ENCODE results near the gene VAV1.
"Not testable (repeated sequence)": the region's sequence is repeated elsewhere in the genome, so short reads cannot be mapped to it uniquely, and the experiment has no call there.

VAV1 gene

GRCh38 chr19:6790194-6791128 lies 18.0 kb downstream of the VAV1 start:
- DNase-seq = no peak

GRCh38 chr19:6791237-6791636 lies 18.7 kb downstream of the VAV1 start:
- DNase-seq = no peak

GRCh38 chr19:6793411-6793810 lies 20.9 kb downstream of the VAV1 start:
- no peak for DNase-seq

- no peak for DNase-seq
Measured at GRCh38 chr19:6793973-6794372, 21.5 kb downstream of the VAV1 start.

GRCh38 chr19:6794686-6795431 lies 22.4 kb downstream of the VAV1 start:
- DNase-seq = no peak

GRCh38 chr19:6796278-6796677 lies 23.8 kb downstream of the VAV1 start:
- no peak for DNase-seq

- no peak for DNase-seq
Measured at GRCh38 chr19:6797646-6798045, 25.1 kb downstream of the VAV1 start.

GRCh38 chr19:6800160-6800790 lies 27.8 kb downstream of the VAV1 start:
- not testable (repeated sequence) for DNase-seq

- peak; percentile 44 for DNase-seq
Measured at GRCh38 chr19:6800991-6801484, 28.5 kb downstream of the VAV1 start.

- peak; percentile 52 for DNase-seq
Measured at GRCh38 chr19:6801485-6802086, 29.1 kb downstream of the VAV1 start.

GRCh38 chr19:6802336-6803035 lies 30.0 kb downstream of the VAV1 start:
- DNase-seq = no peak

- DNase-seq = no peak
Measured at GRCh38 chr19:6803036-6803404, 30.5 kb downstream of the VAV1 start.

- DNase-seq = no peak
Measured at GRCh38 chr19:6806488-6806887, 34.0 kb downstream of the VAV1 start.

- no peak for DNase-seq
Measured at GRCh38 chr19:6807291-6807690, 34.8 kb downstream of the VAV1 start.

- no peak for DNase-seq
Measured at GRCh38 chr19:6808494-6808893, 36.0 kb downstream of the VAV1 start.

GRCh38 chr19:6809262-6809661 lies 36.8 kb downstream of the VAV1 start:
- no peak for DNase-seq

- no peak for DNase-seq
Measured at GRCh38 chr19:6811378-6811777, 38.9 kb downstream of the VAV1 start.

GRCh38 chr19:6811906-6812305 lies 39.4 kb downstream of the VAV1 start:
- DNase-seq = no peak

- no peak for DNase-seq
Measured at GRCh38 chr19:6812612-6813011, 40.1 kb downstream of the VAV1 start.

- DNase-seq = no peak
Measured at GRCh38 chr19:6813659-6814058, 41.2 kb downstream of the VAV1 start.

GRCh38 chr19:6817179-6817578 lies 44.7 kb downstream of the VAV1 start:
- DNase-seq = no peak

GRCh38 chr19:6818246-6818645 lies 45.7 kb downstream of the VAV1 start:
- no peak for DNase-seq

All from NCI-H2029 treated with DMSO at 0.1 percent for 48 hours (cell line).